HepG2 (cell line): ENCODE measurements around the gene TXNDC11. TPM values are rescaled to one million over a fixed set of nuclear protein-coding genes. Genes with fewer than 3 reads are reported as not detected.
A peak's percentile ranks its signal among the peaks of the same experiment; 100 is the strongest.

Source experiments
- ARNTL ChIP-seq: sonication (generic); formaldehyde crosslinking; IDR thresholded peaks from 2 replicates; pipeline ENCODE4 v1.4.0; 2020; ENCODE audit warnings: mild to moderate bottlenecking, missing genetic modification reagents
- DNMT3B ChIP-seq: conservative IDR thresholded peaks from 2 replicates; pipeline ENCODE4 v1.6.1; 2016; ENCODE audit warnings: missing biosample characterization, control low read depth
- GLI4 ChIP-seq: sonication (generic); formaldehyde crosslinking; IDR thresholded peaks from 2 replicates; pipeline ENCODE4 v1.5.1; 2020; ENCODE audit warnings: missing genetic modification reagents, mild to moderate bottlenecking, moderate library complexity, borderline replicate concordance
- GTF2F1 ChIP-seq: fragments of 150-350 bp; IDR thresholded peaks from 2 replicates; pipeline ENCODE4 v1.6.1; 2014; ENCODE audit warnings: low read length
- KDM5B ChIP-seq: sonication (generic); formaldehyde crosslinking; IDR thresholded peaks from 2 replicates; pipeline ENCODE4 v1.4.0; 2020; ENCODE audit warnings: missing genetic modification reagents, mild to moderate bottlenecking, borderline replicate concordance
- MTF2 ChIP-seq: sonication (generic); formaldehyde crosslinking; IDR thresholded peaks from 2 replicates; pipeline ENCODE4 v1.5.0; 2020; ENCODE audit warnings: missing genetic modification reagents, borderline replicate concordance
- NKX3-1 ChIP-seq: sonication (generic); formaldehyde crosslinking; IDR thresholded peaks from 2 replicates; pipeline ENCODE4 v1.5.0; 2020; ENCODE audit warnings: missing genetic modification reagents
- SRSF9 ChIP-seq: fragments of 200-400 bp; formaldehyde crosslinking; IDR thresholded peaks from 2 replicates; pipeline ENCODE4 v1.6.1; 2018; ENCODE audit warnings: borderline replicate concordance, mild to moderate bottlenecking, low read depth, low read length; ENCODE audit not compliant: insufficient read depth, poor library complexity, severe bottlenecking
- STAG1 ChIP-seq: sonication (generic); formaldehyde crosslinking; IDR thresholded peaks from 2 replicates; pipeline ENCODE4 v1.4.0; 2020; ENCODE audit warnings: missing genetic modification reagents
- ZBTB3 ChIP-seq: sonication (generic); formaldehyde crosslinking; IDR thresholded peaks from 2 replicates; pipeline ENCODE4 v1.4.0; 2020; ENCODE audit warnings: low read depth, mild to moderate bottlenecking, moderate library complexity, missing genetic modification reagents, borderline replicate concordance
- ZNF10 ChIP-seq: sonication (generic); formaldehyde crosslinking; IDR thresholded peaks from 2 replicates; pipeline ENCODE4 v1.4.0; 2020; ENCODE audit warnings: mild to moderate bottlenecking, low read depth, missing genetic modification reagents, borderline replicate concordance
- ZNF33A ChIP-seq: sonication (generic); formaldehyde crosslinking; IDR thresholded peaks from 2 replicates; pipeline ENCODE4 v1.5.1; 2020; ENCODE audit warnings: missing genetic modification reagents, mild to moderate bottlenecking, moderate library complexity, borderline replicate concordance
- ZNF451 ChIP-seq: sonication (generic); formaldehyde crosslinking; IDR thresholded peaks from 2 replicates; pipeline ENCODE4 v1.5.0; 2020; ENCODE audit warnings: mild to moderate bottlenecking, missing genetic modification reagents
- ZNF562 ChIP-seq: sonication (generic); formaldehyde crosslinking; IDR thresholded peaks from 2 replicates; pipeline ENCODE4 v1.8.0; 2022; ENCODE audit warnings: missing genetic modification reagents, borderline replicate concordance
- ZNF567 ChIP-seq: sonication (generic); formaldehyde crosslinking; IDR thresholded peaks from 2 replicates; pipeline ENCODE4 v1.8.1; 2023; ENCODE audit warnings: mild to moderate bottlenecking, missing genetic modification reagents, borderline replicate concordance
- ZNF678 ChIP-seq: sonication (generic); formaldehyde crosslinking; IDR thresholded peaks from 2 replicates; pipeline ENCODE4 v1.4.0; 2020; ENCODE audit warnings: mild to moderate bottlenecking, missing genetic modification reagents
- ZNF788 ChIP-seq: sonication (generic); formaldehyde crosslinking; IDR thresholded peaks from 2 replicates; pipeline ENCODE4 v1.5.0; 2020; ENCODE audit warnings: mild to moderate bottlenecking, missing genetic modification reagents, borderline replicate concordance
- ZNF790 ChIP-seq: sonication (generic); formaldehyde crosslinking; IDR thresholded peaks from 2 replicates; pipeline ENCODE4 v1.8.0; 2022; ENCODE audit warnings: missing genetic modification reagents, mild to moderate bottlenecking, borderline replicate concordance
- ZSCAN31 ChIP-seq: sonication (generic); formaldehyde crosslinking; IDR thresholded peaks from 2 replicates; pipeline ENCODE4 v1.5.0; 2020; ENCODE audit warnings: low read depth, mild to moderate bottlenecking, missing genetic modification reagents
- polyA plus RNA-seq, 8 experiments: library from polyadenylated mRNA; depleted of rRNA in 3 of 8; stranded (reverse) in 7 of 8; unstranded in 1 of 8; fragments of >200 nt; fragmentation: Illumina TruSeq in 4 of 8; extraction: Trizol in 4 of 8; gene quantifications; 2 replicates each; pipeline versions ENCODE4 v1.2.1 to v1.2.3, GENCODE V29; 2011 to 2016; ENCODE audit warnings: low read depth in 4 of 8, missing spikeins in 1 of 8, mixed read lengths in 1 of 8; ENCODE audit not compliant: insufficient read depth in 1 of 8
- total RNA-seq, 5 experiments: library from RNA; depleted of rRNA; stranded (reverse); fragments of >200 nt; fragmentation: Illumina TruSeq; extraction: Trizol; gene quantifications; 2 replicates each; pipeline ENCODE4 v1.2.3, GENCODE V29; 2016; ENCODE audit warnings: low read depth in 1 of 5
- TF ChIP-seq, protein P1 (sequence below): sonication (generic); formaldehyde crosslinking; IDR thresholded peaks from 2 replicates; pipeline ENCODE4 v1.8.0; 2022; ENCODE audit warnings: mild to moderate bottlenecking, missing genetic modification reagents, borderline replicate concordance
- TF ChIP-seq, protein P2 (sequence below): sonication (generic); formaldehyde crosslinking; IDR thresholded peaks from 2 replicates; pipeline ENCODE4 v1.4.0; 2020; ENCODE audit warnings: missing genetic modification reagents, borderline replicate concordance
- TF ChIP-seq, protein P3 (sequence below): IDR thresholded peaks from 2 replicates; pipeline ENCODE4 v1.6.1; 2016

TXNDC11 gene
- total and polyA plus RNA-seq, 2 of the 13 experiments (the other 11 are each of a cell fraction or from before 2014, with no cell fraction given), result 74.9 to 123 TPM

DNA sequence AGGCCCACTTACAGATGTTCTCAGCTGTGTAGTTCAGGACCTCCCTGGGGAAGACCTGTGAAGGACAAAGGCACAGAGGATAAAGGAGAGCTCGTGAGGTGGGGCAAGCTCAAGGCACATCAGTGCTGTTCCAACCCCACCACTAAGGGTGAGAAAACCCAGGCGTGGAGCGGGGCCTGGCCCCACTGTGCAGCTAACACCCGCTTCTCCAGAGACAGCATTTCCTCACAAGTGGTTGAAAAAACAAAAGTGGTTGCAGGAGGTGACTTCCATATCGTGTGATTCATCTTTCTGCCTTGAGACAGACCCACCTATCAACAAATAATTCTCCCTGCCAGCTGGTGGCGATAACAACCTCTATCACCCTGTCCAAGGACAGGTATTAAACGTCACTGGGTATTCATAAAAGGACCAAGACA lies 44.4 kb downstream of the TXNDC11 start (continued):
- TF ChIP-seq GLI4 (no peak), ZNF678 (no peak), KDM5B (CRISPR knock-in tag) (peak; percentile 23; the same call in 1 of the 2 replicates), GTF2F1 (no peak), ZNF567 (CRISPR knock-in tag) (no peak), ZBTB3 (CRISPR knock-in tag) (no peak), ZNF562 (CRISPR knock-in tag) (no peak), ZNF451 (CRISPR knock-in tag) (no peak), DNMT3B (CRISPR knock-in tag) (no peak), ZNF10 (no peak), ZNF788 (no peak), ZSCAN31 (CRISPR knock-in tag) (no peak), ZNF790 (no peak), SRSF9 (no peak), STAG1 (CRISPR knock-in tag) (peak; percentile 62), ZNF33A (CRISPR knock-in tag) (no peak), ARNTL (no peak), NKX3-1 (CRISPR knock-in tag) (no peak), MTF2 (no peak)
- TF ChIP-seq, protein P1, sequence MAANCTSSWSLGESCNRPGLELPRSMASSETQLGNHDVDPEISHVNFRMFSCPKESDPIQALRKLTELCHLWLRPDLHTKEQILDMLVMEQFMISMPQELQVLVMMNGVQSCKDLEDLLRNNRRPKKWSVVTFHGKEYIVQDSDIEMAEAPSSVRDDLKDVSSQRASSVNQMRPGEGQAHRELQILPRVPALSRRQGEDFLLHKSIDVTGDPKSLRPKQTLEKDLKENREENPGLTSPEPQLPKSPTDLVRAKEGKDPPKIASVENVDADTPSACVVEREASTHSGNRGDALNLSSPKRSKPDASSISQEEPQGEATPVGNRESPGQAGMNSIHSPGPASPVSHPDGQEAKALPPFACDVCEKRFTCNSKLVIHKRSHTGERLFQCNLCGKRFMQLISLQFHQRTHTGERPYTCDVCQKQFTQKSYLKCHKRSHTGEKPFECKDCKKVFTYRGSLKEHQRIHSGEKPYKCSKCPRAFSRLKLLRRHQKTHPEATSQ, result no peak
- TF ChIP-seq, protein P2, sequence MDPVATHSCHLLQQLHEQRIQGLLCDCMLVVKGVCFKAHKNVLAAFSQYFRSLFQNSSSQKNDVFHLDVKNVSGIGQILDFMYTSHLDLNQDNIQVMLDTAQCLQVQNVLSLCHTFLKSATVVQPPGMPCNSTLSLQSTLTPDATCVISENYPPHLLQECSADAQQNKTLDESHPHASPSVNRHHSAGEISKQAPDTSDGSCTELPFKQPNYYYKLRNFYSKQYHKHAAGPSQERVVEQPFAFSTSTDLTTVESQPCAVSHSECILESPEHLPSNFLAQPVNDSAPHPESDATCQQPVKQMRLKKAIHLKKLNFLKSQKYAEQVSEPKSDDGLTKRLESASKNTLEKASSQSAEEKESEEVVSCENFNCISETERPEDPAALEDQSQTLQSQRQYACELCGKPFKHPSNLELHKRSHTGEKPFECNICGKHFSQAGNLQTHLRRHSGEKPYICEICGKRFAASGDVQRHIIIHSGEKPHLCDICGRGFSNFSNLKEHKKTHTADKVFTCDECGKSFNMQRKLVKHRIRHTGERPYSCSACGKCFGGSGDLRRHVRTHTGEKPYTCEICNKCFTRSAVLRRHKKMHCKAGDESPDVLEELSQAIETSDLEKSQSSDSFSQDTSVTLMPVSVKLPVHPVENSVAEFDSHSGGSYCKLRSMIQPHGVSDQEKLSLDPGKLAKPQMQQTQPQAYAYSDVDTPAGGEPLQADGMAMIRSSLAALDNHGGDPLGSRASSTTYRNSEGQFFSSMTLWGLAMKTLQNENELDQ, result no peak
- TF ChIP-seq, protein P3, sequence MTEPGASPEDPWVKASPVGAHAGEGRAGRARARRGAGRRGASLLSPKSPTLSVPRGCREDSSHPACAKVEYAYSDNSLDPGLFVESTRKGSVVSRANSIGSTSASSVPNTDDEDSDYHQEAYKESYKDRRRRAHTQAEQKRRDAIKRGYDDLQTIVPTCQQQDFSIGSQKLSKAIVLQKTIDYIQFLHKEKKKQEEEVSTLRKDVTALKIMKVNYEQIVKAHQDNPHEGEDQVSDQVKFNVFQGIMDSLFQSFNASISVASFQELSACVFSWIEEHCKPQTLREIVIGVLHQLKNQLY (CRISPR knock-in tag), result no peak
